Measurements from ENCODE around the gene SREK1. TPM values are rescaled to one million over a fixed set of nuclear protein-coding genes. Genes with fewer than 3 reads are reported as not detected.
A peak's percentile ranks its signal among the peaks of the same experiment; 100 is the strongest.

Gene SREK1
- total RNA-seq, 6 donors from 2014 or later: 48.6 to 294 (median 106) TPM

- 89 to 94% methylated on average over 10 of the region's 10 CpGs for WGBS, 2 donors
- peaks cover 5 to 79% (median 21%) of the 10 kb centered on the region in 4 donors for H3K36me3 ChIP-seq
- no peak overlapping the region for H3K4me3 ChIP-seq
- peaks cover 0 to 6% (median 0%) of the 10 kb centered on the region in 4 donors for H3K4me1 ChIP-seq
- no peaks in the 10 kb centered on the region for H3K27me3 ChIP-seq
- no peak overlapping the region for H3K27ac ChIP-seq
- no peaks in the 10 kb centered on the region for H3K9me3 ChIP-seq
- DNase-seq: no peak
- TF ChIP-seq CTCF (IDR thresholded peaks at IDR 0.05) (no peak), POLR2A (IDR thresholded peaks at IDR 0.05) (no peak), POLR2AphosphoS5 (IDR thresholded peaks at IDR 0.05) (no peak), EP300 (IDR thresholded peaks at IDR 0.05) (no peak)
- ATAC-seq (ENCODE audit: low FRiP score in 2 of 2): no peak
Measured at GRCh38 chr5:66170195-66170919, 26.3 kb downstream of the SREK1 start.

GRCh38 chr5:66171349-66172344 lies 27.5 kb downstream of the SREK1 start:
- 62 to 63% methylated on average over 6 of the region's 6 CpGs for WGBS, 2 donors
- no peak overlapping the region for H3K27ac ChIP-seq
- H3K36me3 ChIP-seq: peaks cover 5 to 79% (median 22%) of the 10 kb centered on the region in 4 donors
- no peaks in the 10 kb centered on the region for H3K9me3 ChIP-seq
- DNase-seq (peak in 1 of 2 donors; percentile 22), ATAC-seq (ENCODE audit: low FRiP score in 2 of 2) (peak in 1 of 2 donors; percentile 58)
- H3K27me3 ChIP-seq: no peaks in the 10 kb centered on the region
- H3K4me3 ChIP-seq: no peak overlapping the region
- TF ChIP-seq CTCF (IDR thresholded peaks at IDR 0.05): peak; percentile 9 to 43 (median 28)
- no peak for TF ChIP-seq EP300 (IDR thresholded peaks at IDR 0.05)
- H3K4me1 ChIP-seq: peaks cover 0 to 6% (median 0%) of the 10 kb centered on the region in 4 donors

GRCh38 chr5:66174338-66174737 lies 30.2 kb downstream of the SREK1 start:
- peaks cover 17 to 86% (median 35%) of the 10 kb centered on the region in 4 donors for H3K36me3 ChIP-seq

GRCh38 chr5:66178799-66179198 lies 34.7 kb downstream of the SREK1 start:
- no peak for TF ChIP-seq EP300 (IDR thresholded peaks at IDR 0.05)
- TF ChIP-seq POLR2A (IDR thresholded peaks at IDR 0.05): no peak
- no peak for TF ChIP-seq POLR2AphosphoS5 (IDR thresholded peaks at IDR 0.05)
- TF ChIP-seq CTCF (IDR thresholded peaks at IDR 0.05): no peak
- H3K4me3 ChIP-seq: no peak overlapping the region
- ATAC-seq (ENCODE audit: low FRiP score in 2 of 2) (no peak), DNase-seq (no peak)
- whole genome bisulfite sequencing, 2 donors: 62 to 65% methylated on average over 1 of the region's 1 CpG
- no peaks in the 10 kb centered on the region for H3K9me3 ChIP-seq
- no peak overlapping the region for H3K27ac ChIP-seq
- no peaks in the 10 kb centered on the region for H3K27me3 ChIP-seq
- peaks cover 23 to 83% (median 39%) of the 10 kb centered on the region in 4 donors for H3K36me3 ChIP-seq
- no peaks in the 10 kb centered on the region for H3K4me1 ChIP-seq

More at GRCh38 chr5:66174338-66174737, 30.2 kb downstream of the SREK1 start:
- H3K9me3 ChIP-seq: no peaks in the 10 kb centered on the region
- 62 to 63% methylated on average over 3 of the region's 3 CpGs for whole genome bisulfite sequencing, 2 donors
- no peak overlapping the region for H3K4me3 ChIP-seq
- ATAC-seq (ENCODE audit: low FRiP score in 2 of 2): no peak
- no peak for TF ChIP-seq CTCF (IDR thresholded peaks at IDR 0.05)
- TF ChIP-seq POLR2AphosphoS5 (IDR thresholded peaks at IDR 0.05): no peak
- no peak for TF ChIP-seq POLR2A (IDR thresholded peaks at IDR 0.05)
- TF ChIP-seq EP300 (IDR thresholded peaks at IDR 0.05): no peak
- DNase-seq: no peak
- peaks cover 0 to 6% (median 0%) of the 10 kb centered on the region in 4 donors for H3K4me1 ChIP-seq
- H3K27ac ChIP-seq: no peak overlapping the region
- no peaks in the 10 kb centered on the region for H3K27me3 ChIP-seq
